Skeletal muscle tissue (tissue), 4 donors: ENCODE measurements around the gene TOR2A. TPM values are rescaled to one million over a fixed set of nuclear protein-coding genes. Genes with fewer than 3 reads are reported as not detected.
A peak's percentile ranks its signal among the peaks of the same experiment; 100 is the strongest.

Source experiments
- H3K27ac ChIP-seq: one replicate; pipeline ENCODE4 v1.7.0; 2013; ENCODE audit warnings: mild to moderate bottlenecking, low read depth, low read length, inconsistent platforms
- H3K27me3 ChIP-seq, 3 donors: one replicate each; pipeline ENCODE4 v1.7.0; 2013; ENCODE audit warnings: low read length in 3 of 3; ENCODE audit not compliant: control insufficient read depth in 3 of 3, insufficient read depth in 3 of 3
- H3K36me3 ChIP-seq, 3 donors: one replicate each; pipeline ENCODE4 v1.7.0; 2013; ENCODE audit warnings: low read length in 3 of 3; ENCODE audit not compliant: control insufficient read depth in 3 of 3, insufficient read depth in 3 of 3
- H3K4me1 ChIP-seq, 3 donors: one replicate each; pipeline ENCODE4 v1.7.0; 2013; ENCODE audit warnings: low read length in 3 of 3, mild to moderate bottlenecking in 3 of 3; ENCODE audit not compliant: control insufficient read depth in 3 of 3, insufficient read depth in 3 of 3
- H3K4me3 ChIP-seq, 3 donors: one replicate each; pipeline ENCODE4 v1.7.0; 2013; ENCODE audit warnings: low read length in 3 of 3
- H3K9ac ChIP-seq, 3 donors: one replicate each; pipeline ENCODE4 v1.7.0; 2013; ENCODE audit warnings: low read length in 3 of 3, mild to moderate bottlenecking in 3 of 3, moderate library complexity in 2 of 3, low read depth in 1 of 3
- H3K9me3 ChIP-seq, 3 donors: one replicate each; pipeline ENCODE4 v1.7.0; 2013; ENCODE audit warnings: low read length in 3 of 3; ENCODE audit not compliant: control insufficient read depth in 3 of 3
- total RNA-seq: library from RNA; depleted of rRNA; stranded (reverse); fragments of >200 nt; gene quantifications from one replicate; pipeline ENCODE4 v1.2.3, GENCODE V29; 2014
- donor health status: Osteomylitis.

The TOR2A gene
- total RNA-seq, 1 donor from 2014 or later = 2.6 TPM

- peaks cover 10 to 17% (median 14%) of the 10 kb centered on the region in 3 donors for H3K36me3 ChIP-seq
- no peaks in the 10 kb centered on the region for H3K4me1 ChIP-seq
- H3K4me3 ChIP-seq = no peak overlapping the region
- H3K9me3 ChIP-seq = no peaks in the 10 kb centered on the region
- no peak overlapping the region for H3K9ac ChIP-seq
- no peaks in the 10 kb centered on the region for H3K27me3 ChIP-seq
- H3K27ac ChIP-seq = no peak overlapping the region
Measured at GRCh38 chr9:127746959-127747569, 12.0 kb upstream of the TOR2A start.

DNA sequence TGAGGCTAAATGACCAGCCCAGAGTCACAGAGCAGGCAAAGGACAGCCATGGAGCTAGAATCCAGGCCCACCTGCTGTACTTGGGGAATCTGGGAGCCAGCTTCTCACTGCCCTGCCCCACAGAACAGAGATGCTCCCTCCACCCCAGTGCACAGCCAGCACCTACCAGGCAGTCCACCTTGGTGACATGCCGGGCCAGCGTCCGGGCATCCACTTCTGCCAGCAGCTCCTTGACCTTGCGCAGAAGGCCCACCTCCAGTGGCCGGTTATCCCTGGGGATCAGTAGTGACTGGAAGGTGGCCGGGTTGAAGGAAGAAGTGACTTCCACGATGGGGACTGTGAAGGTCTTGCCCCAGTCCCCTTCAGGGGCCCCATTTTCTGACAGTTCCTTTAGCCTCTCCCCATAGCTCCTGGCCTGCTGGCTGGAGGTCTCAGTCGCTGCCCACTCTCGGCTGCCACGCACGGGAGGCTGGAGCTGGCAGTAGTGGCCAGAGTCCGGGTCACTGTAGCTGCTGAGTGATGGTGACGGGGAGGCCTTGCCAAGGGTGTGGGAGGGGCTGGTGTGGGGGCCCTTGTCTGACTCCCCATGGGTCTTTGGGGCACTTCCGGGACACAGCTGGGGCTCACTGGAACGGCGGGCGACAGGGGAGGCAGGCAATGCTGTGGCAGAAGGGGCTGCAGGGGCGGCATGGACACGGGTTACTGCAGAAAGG lies 9.5 kb upstream of the TOR2A start:
- Histone ChIP-seq H3K27me3 (no peaks in the 10 kb centered on the region), H3K36me3 (peaks cover 8 to 16% (median 11%) of the 10 kb centered on the region in 3 donors), H3K27ac (no peak overlapping the region)

DNA sequence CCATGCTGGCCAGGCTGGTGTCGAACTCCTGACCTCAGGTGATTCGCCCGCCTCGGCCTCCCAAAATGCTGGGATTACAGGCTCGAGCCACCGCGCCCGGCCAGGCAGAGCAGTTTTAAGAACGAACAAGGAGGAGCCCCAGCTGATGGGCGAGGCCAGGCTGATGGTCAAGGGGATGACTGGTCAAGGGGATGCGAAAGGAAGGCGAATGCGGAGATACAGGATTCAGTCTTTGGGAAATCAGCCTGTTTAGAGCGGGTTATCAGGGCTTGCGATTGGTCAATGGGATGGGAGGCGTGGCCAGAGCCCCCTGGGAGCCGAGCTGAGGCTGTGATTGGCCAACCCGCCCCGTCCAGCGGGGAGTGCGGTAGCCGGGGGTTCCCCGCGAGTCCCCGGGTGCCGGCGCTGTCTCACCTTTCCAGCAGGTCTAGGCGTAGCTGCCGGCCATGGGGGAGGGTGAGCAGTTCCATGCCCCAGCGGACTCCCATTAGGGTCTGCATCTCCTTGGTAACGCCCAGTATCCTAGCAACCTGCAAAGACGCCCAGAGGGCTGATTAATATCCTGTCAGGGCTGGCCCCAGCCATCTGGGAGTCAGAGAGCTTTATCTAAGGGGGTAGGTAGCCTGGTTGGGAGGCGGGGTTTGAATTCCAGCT lies 7.5 kb upstream of the TOR2A start:
- H3K9me3 ChIP-seq = no peaks in the 10 kb centered on the region
- peak overlapping the region in 2 of 3 donors; percentile 3 to 14 for H3K9ac ChIP-seq
- H3K4me3 ChIP-seq = no peak overlapping the region
- H3K27ac ChIP-seq = no peak overlapping the region
- H3K36me3 ChIP-seq = peaks cover 0 to 9% (median 6%) of the 10 kb centered on the region in 3 donors
- no peaks in the 10 kb centered on the region for H3K27me3 ChIP-seq
- peaks cover 11 to 16% (median 12%) of the 10 kb centered on the region in 3 donors for H3K4me1 ChIP-seq

More for the DNA sequence above, 9.5 kb upstream of the TOR2A start:
- Histone ChIP-seq H3K4me3 (no peak overlapping the region), H3K9ac (no peak overlapping the region), H3K9me3 (no peaks in the 10 kb centered on the region), H3K4me1 (peaks cover 11 to 15% (median 12%) of the 10 kb centered on the region in 3 donors)

DNA sequence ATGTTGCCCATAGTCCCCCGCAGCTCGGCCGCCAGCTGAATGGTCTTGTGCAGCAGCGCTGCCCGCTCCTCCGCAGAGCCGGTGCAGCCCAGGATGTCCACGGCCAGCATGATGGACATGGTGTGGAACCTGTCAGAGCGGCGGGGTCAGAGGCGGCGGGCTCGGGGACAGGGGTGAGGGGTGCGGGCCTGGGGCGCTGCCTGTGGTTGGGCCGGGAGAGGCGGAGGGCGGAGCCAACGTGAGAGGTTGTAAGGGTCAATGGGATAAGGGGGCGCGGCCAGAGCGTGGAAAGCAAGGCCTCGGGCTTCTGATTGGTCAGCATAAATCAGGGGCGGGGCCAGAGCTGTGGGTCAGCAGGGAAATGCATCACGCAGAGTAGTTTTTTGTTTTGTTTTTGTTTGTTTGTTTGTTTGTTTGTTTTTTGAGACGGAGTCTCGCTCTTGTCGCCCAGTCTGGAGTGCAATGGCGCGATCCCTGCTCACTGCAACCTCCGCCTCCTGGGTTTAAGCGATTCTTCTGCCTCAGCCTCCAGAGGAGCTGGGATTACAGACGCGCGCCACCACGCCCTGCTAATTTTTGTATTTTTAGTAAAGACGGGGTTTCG lies 6.8 kb upstream of the TOR2A start:
- Histone ChIP-seq H3K27ac (peak overlapping the region; percentile 76), H3K9me3 (no peaks in the 10 kb centered on the region), H3K9ac (peak overlapping the region in 1 of 3 donors; percentile 23), H3K4me1 (peaks cover 11 to 16% (median 12%) of the 10 kb centered on the region in 3 donors), H3K27me3 (no peaks in the 10 kb centered on the region), H3K36me3 (peaks cover 0 to 9% (median 6%) of the 10 kb centered on the region in 3 donors), H3K4me3 (peak overlapping the region in 1 of 3 donors; percentile 40)

DNA sequence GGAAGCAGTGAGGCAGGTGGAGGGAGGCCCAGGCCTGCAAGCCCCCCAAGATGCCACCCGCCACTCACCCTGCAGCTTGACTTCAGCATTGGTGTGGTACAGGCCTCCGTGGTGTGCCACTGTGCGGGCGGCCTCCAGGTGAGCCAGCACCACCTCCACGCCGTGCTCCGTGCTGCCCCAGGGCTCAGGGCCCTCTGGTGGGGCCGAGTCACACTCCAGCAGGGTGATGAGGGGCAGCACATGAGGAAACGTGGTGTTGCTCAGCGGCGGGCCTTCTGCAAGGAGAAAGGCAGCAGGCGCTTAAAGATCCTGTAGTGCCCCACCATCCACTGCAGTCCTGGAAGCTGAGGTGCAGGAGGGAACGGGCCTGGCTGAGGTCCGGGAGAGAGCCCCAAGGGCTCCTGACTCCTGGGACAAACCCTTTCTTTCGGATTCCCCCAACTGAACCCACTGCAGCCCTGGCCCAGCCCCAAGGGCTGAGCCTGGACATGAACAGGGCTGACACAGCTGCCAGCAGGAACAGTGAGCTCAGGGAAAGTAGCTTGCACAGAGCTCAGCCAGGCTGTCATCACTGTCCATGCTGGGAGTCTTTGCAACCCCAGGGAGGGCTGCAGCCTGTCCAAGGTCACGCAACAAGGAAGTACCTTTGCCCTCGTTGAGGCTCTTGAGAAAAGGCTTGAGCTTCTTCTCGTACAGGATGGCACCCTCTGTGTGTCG lies 4.7 kb upstream of the TOR2A start:
- Histone ChIP-seq H3K9ac (peak overlapping the region in 1 of 3 donors; percentile 62), H3K36me3 (peaks cover 0 to 5% (median 3%) of the 10 kb centered on the region in 3 donors)

DNA sequence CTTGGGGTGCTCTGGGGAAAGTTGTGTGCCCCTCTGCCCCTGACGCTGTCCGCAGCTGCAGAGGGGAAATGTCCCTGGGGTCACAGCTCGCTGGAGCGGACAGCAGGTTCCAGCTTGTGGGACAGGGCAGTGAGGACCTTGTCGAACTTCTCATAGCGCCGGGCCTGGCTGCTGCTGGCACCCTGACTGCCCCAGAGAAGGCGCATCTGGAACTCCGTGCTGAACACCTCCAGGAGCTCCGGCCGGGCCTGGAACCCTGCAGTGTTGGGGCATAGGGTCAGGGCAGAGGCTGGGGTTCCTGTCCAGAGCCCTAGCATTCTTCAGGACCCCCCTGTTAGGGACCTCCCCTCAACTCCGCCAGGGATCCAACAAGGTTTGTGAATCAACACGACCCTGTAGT lies 3.6 kb upstream of the TOR2A start:
- peaks cover 18 to 27% (median 25%) of the 10 kb centered on the region in 3 donors for H3K4me1 ChIP-seq
- H3K36me3 ChIP-seq = peaks cover 0 to 3% (median 2%) of the 10 kb centered on the region in 3 donors
- no peak overlapping the region for H3K9ac ChIP-seq

More for the DNA sequence above, 4.7 kb upstream of the TOR2A start:
- no peak overlapping the region for H3K4me3 ChIP-seq
- H3K9me3 ChIP-seq = no peaks in the 10 kb centered on the region
- peaks cover 12 to 18% (median 16%) of the 10 kb centered on the region in 3 donors for H3K4me1 ChIP-seq
- H3K27ac ChIP-seq = peak overlapping the region; percentile 76
- no peaks in the 10 kb centered on the region for H3K27me3 ChIP-seq

DNA sequence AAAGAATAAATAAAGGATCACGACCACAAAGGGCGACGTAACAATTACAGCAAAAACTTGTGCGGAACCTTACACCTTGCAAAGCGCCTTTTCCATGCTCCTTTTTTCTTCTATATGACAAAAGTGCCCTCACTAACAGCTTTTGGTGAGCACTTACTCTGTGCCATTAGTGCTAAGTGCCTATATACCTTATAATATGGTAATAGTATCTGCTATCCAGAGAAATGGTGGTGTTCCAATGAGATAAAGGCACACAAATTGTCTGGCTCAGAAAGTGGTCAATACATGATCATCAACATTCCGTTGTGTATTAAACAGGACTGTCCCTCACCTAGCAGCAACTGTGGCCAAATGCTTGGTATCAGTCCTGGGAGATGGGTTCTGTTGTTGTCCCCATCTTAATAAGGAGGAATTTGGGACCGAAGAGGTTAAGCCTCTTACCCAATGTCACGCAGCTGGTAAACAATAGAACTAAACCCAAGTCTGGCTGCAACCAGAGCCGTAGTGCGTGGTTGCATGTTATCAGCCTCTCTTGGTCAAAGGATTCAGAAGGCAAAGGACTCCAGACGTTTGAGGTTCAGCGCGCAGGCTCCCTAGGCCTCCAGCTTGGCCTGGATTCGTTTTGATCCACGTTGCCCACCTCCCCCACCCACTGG lies 564 bp upstream of the TOR2A start:
- Histone ChIP-seq H3K9ac (no peak overlapping the region), H3K36me3 (peaks cover 6 to 26% (median 19%) of the 10 kb centered on the region in 3 donors), H3K27me3 (no peaks in the 10 kb centered on the region), H3K4me3 (no peak overlapping the region), H3K9me3 (no peaks in the 10 kb centered on the region), H3K27ac (peak overlapping the region; percentile 91), H3K4me1 (peaks cover 14 to 22% (median 22%) of the 10 kb centered on the region in 3 donors)

More for the DNA sequence above, 3.6 kb upstream of the TOR2A start:
- Histone ChIP-seq H3K27me3 (no peaks in the 10 kb centered on the region), H3K4me3 (no peak overlapping the region), H3K9me3 (no peaks in the 10 kb centered on the region), H3K27ac (no peak overlapping the region)

DNA sequence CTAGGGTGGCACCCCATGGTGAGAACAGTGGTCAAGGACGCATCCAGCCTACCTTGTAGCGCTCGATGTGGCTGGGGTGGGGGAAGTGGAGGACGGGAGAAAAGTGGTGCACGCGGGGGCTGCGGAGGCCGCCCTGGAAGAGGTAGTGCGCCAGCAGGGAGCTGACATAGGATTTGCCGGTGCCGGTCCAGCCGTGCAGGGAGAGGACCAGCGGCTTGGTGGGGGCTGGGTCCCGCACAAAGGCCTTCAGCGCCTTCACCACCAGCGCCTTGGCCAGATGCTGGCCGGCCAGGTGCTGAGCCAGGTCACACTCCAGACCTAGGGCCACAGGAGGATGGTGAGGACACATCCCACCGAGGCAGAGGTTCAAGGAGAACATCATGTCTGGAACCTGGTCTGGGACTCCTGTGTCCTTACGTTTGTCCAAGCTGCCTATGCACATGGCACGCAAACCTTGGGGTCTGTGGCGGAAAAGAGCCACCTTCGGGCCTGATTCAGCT lies 797 bp downstream of the TOR2A start:
- H3K36me3 ChIP-seq = peaks cover 6 to 28% (median 21%) of the 10 kb centered on the region in 3 donors
- H3K4me3 ChIP-seq = peak overlapping the region; percentile 77 to 91 (median 84)
- H3K9ac ChIP-seq = peak overlapping the region; percentile 71 to 89 (median 89)
- peak overlapping the region; percentile 91 for H3K27ac ChIP-seq
- H3K27me3 ChIP-seq = no peaks in the 10 kb centered on the region
- no peaks in the 10 kb centered on the region for H3K9me3 ChIP-seq
- peaks cover 6 to 14% (median 13%) of the 10 kb centered on the region in 3 donors for H3K4me1 ChIP-seq

DNA sequence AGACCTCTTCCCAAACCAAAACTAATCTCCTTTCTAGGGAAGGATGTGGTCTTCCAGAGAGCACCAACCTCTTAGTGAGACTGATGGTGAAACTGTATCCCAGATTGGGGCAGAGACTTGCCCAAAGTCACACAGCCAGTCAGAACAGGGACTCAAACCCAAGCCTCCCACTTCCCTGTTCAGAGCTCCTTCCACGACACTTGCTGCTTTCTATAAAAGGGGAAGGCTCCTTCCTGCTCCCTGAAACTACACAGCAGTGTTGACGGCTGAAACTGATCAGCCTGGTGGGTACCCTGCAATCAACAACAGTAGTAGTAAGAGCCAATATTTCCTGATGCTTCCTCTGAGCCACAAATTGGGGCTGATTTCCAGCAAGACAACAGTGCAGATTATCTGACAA lies 1.5 kb downstream of the TOR2A start:
- peaks cover 6 to 14% (median 13%) of the 10 kb centered on the region in 3 donors for H3K4me1 ChIP-seq
- H3K27me3 ChIP-seq = no peaks in the 10 kb centered on the region
- no peak overlapping the region for H3K4me3 ChIP-seq
- H3K9me3 ChIP-seq = no peaks in the 10 kb centered on the region
- peaks cover 6 to 28% (median 21%) of the 10 kb centered on the region in 3 donors for H3K36me3 ChIP-seq
- H3K27ac ChIP-seq = no peak overlapping the region
- no peak overlapping the region for H3K9ac ChIP-seq
